Fibroblast of villous mesenchyme (primary cell): ENCODE data around the gene FMNL1. TPM values are rescaled to one million over a fixed set of nuclear protein-coding genes. Genes with fewer than 3 reads are reported as not detected.

Experiments used
- DNase-seq: peaks from one replicate; pipeline ENCODE4 v3.0.0-alpha.2; 2010; ENCODE audit warnings: low read depth
- H3K4me3 ChIP-seq: 2 replicates; pipeline ENCODE4 v1.5.1; 2011; ENCODE audit warnings: low read depth, mild to moderate bottlenecking, low read length
- CTCF ChIP-seq: IDR thresholded peaks from 2 replicates; pipeline ENCODE4 v1.5.1; 2012; ENCODE audit warnings: low read depth, mild to moderate bottlenecking, low read length; ENCODE audit not compliant: insufficient read depth
- total RNA-seq: library from RNA; depleted of rRNA; stranded (reverse); fragments of >200 nt; gene quantifications from 2 replicates; pipeline ENCODE4 v1.2.3, GENCODE V29; 2012

FMNL1 gene
- total RNA-seq, 1 donor = 5.2 TPM

GRCh38 chr17:45273551-45273957, 51.9 kb downstream of the FMNL1 start:
- DNase-seq = no peak
- TF ChIP-seq CTCF = no peak
- H3K4me3 ChIP-seq = no peak overlapping the region

- no peak overlapping the region for H3K4me3 ChIP-seq
- TF ChIP-seq CTCF = no peak
- no peak for DNase-seq
Measured at GRCh38 chr17:45274033-45274432, 52.3 kb downstream of the FMNL1 start.

GRCh38 chr17:45276031-45276430, 54.3 kb downstream of the FMNL1 start:
- no peak for TF ChIP-seq CTCF
- no peak overlapping the region for H3K4me3 ChIP-seq
- peak; percentile 92 for DNase-seq

- DNase-seq = peak; percentile 94
- TF ChIP-seq CTCF = peak; percentile 87
- H3K4me3 ChIP-seq = no peak overlapping the region
Measured at GRCh38 chr17:45277216-45277849, 55.6 kb downstream of the FMNL1 start.

- TF ChIP-seq CTCF = no peak
- no peak overlapping the region for H3K4me3 ChIP-seq
- DNase-seq = no peak
Measured at GRCh38 chr17:45277992-45278391, 56.3 kb downstream of the FMNL1 start.

- no peak for TF ChIP-seq CTCF
- DNase-seq = no peak
- H3K4me3 ChIP-seq = no peak overlapping the region
Measured at GRCh38 chr17:45279898-45280297, 58.2 kb downstream of the FMNL1 start.
